ENCODE results near the gene ATAD3C. TPM values are rescaled to one million over a fixed set of nuclear protein-coding genes. Genes with fewer than 3 reads are reported as not detected.
A peak's percentile ranks its signal among the peaks of the same experiment; 100 is the strongest.

The ATAD3C gene
- total and polyA plus RNA-seq, 10 of the 15 experiments (the other 5 are each of a cell fraction or from before 2014, with no cell fraction given): 0.03 to 3.1 (median 0.86) TPM

DNA sequence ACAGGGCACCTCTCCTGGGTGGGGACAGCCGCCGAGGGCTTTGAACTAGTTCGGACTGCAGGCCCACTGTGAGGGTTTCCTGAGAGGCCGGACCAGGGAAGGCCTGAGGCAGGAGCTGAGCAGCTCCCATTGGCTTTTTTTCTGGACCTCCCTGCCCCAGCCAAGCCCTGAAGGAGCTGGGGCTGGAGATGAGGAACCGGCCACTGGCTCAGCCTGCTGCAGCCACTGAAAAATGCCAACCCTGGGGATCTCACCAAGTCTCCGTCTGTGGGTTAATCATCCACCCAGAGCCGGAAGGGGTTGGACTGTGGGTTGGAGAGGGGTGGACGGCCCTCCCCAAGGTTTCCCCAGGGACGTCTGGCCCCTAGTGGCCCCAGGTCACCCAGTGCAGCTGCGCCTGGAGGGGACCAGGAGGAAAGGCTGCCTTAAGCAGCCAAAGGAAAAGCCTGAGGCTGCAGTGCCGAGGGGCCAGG is 11.5 kb upstream of the ATAD3C start:
- CTCF ChIA-PET: interaction anchor here (1.0 to 2.3 kb wide), 12 partner anchors 9 to 90 kb away, joined by 3 to 15 read pairs (median 6); partner anchors contain the start of gene AURKAIP1
- peak; percentile 85 for ATAC-seq
- Histone ChIP-seq H3K4me2 (ENCODE audit: control insufficient read depth, insufficient read depth) (peak overlapping the region; percentile 25; the same call in 1 of the 2 replicates), H3K4me3 (no peak overlapping the region), H3K4me1 (ENCODE audit: control insufficient read depth, insufficient read depth, low read length) (peaks cover 26% of the 10 kb centered on the region), H3K9me3 (replicated peaks; ENCODE audit: control insufficient read depth, insufficient read depth, low read length) (no peaks in the 10 kb centered on the region), H3K36me3 (ENCODE audit: control insufficient read depth in 2 of 2, insufficient read depth in 2 of 2, low read length in 1 of 2) (no peaks in the 10 kb centered on the region), H3K27ac (ENCODE audit: control insufficient read depth, insufficient read depth) (no peak overlapping the region), H3K9ac (ENCODE audit: control insufficient read depth, insufficient read depth, low read length) (no peak overlapping the region; the same call in 1 of the 2 replicates), H4K20me1 (ENCODE audit: control insufficient read depth, insufficient read depth) (no peaks in the 10 kb centered on the region), H3K79me2 (ENCODE audit: control insufficient read depth, insufficient read depth, low read length) (no peaks in the 10 kb centered on the region), H3K27me3 (replicated peaks in 1 of 2; ENCODE audit: control insufficient read depth in 2 of 2, insufficient read depth in 2 of 2, low read length in 1 of 2) (peaks cover 0 to 11% of the 10 kb centered on the region in 2 experiments; a peak in 3 of 4 replicates), H2AFZ (ENCODE audit: control insufficient read depth, low read depth, low read length) (no peak overlapping the region; the same call in 1 of the 2 replicates)
- POLR2A ChIA-PET: interaction anchor here (0.6 to 1.7 kb wide), 8 partner anchors 16 to 329 kb away, joined by 3 to 10 read pairs (median 4); partner anchors contain the start of gene CCNL2
- intact Hi-C loops (cut with micrococcal nuclease; ENCODE audit: unreplicated experiment): no loop called here
- WGBS (ENCODE audit: insufficient coverage, insufficient replicate concordance, low lambda C conversion rate, missing lambda C conversion rate): 33% methylated on average over 11 of the region's 11 CpGs
- RAD21 ChIA-PET (ENCODE audit: unreplicated experiment): interaction anchor here (0.8 to 2.0 kb wide), 9 partner anchors 16 to 66 kb away, joined by 3 to 8 read pairs (median 4); partner anchors contain the start of genes AURKAIP1 and MRPL20
- no peak for FAIRE-seq
- SMC1A ChIA-PET (ENCODE audit: uncharacterized antibody, unreplicated experiment): interaction anchor here (0.9 to 1.3 kb wide), 5 partner anchors 23 to 64 kb away, joined by 3 to 4 read pairs (median 3); no protein-coding TSS in a partner anchor
- in situ Hi-C loops (cut with MboI): no loop called here
- no TSS peak for BruUV-seq (replicated peaks)
- DNase-seq (ENCODE audit: low read depth, low spot score): peak; percentile 42
- TF ChIP-seq PAX5 (IDR thresholded peaks at IDR 0.05; ENCODE audit: borderline replicate concordance, low read depth, low read length) (no peak), ATF7 (IDR thresholded peaks at IDR 0.05; ENCODE audit: low read depth) (no peak), HCFC1 (IDR thresholded peaks at IDR 0.05; ENCODE audit: low read length) (no peak), ZBED1 (IDR thresholded peaks at IDR 0.05; ENCODE audit: borderline replicate concordance) (no peak), LARP7 (IDR thresholded peaks at IDR 0.05) (no peak; the same call in 1 of the 2 replicates), ZNF622 (IDR thresholded peaks at IDR 0.05) (no peak), RAD51 (IDR thresholded peaks at IDR 0.05) (no peak), MYC (IDR thresholded peaks at IDR 0.05; ENCODE audit: insufficient read depth, insufficient read length, insufficient replicate concordance, low read length, severe bottlenecking) (no peak), BRCA1 (IDR thresholded peaks at IDR 0.05; ENCODE audit: low read depth, low read length) (no peak), EGR1 (IDR thresholded peaks at IDR 0.05; ENCODE audit: borderline replicate concordance in 1 of 2, low read depth in 2 of 2, low read length in 2 of 2) (no peak), NR2F1 (conservative IDR thresholded peaks at IDR 0.05) (peak; percentile 94), KDM1A (IDR thresholded peaks at IDR 0.05; ENCODE audit: borderline replicate concordance) (no peak), MXI1 (IDR thresholded peaks at IDR 0.05; ENCODE audit: low read depth, low read length) (no peak), ESRRA (IDR thresholded peaks at IDR 0.05; ENCODE audit: low read length) (no peak), BHLHE40 (IDR thresholded peaks at IDR 0.05; ENCODE audit: borderline replicate concordance in 1 of 2, low read depth in 2 of 2, low read length in 1 of 2) (peak in 1 of 2 experiments; percentile 34; a peak in 2 of 4 replicates)
- TF ChIP-seq, protein P1, sequence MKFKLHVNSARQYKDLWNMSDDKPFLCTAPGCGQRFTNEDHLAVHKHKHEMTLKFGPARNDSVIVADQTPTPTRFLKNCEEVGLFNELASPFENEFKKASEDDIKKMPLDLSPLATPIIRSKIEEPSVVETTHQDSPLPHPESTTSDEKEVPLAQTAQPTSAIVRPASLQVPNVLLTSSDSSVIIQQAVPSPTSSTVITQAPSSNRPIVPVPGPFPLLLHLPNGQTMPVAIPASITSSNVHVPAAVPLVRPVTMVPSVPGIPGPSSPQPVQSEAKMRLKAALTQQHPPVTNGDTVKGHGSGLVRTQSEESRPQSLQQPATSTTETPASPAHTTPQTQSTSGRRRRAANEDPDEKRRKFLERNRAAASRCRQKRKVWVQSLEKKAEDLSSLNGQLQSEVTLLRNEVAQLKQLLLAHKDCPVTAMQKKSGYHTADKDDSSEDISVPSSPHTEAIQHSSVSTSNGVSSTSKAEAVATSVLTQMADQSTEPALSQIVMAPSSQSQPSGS (IDR thresholded peaks at IDR 0.05; ENCODE audit: low read length): no peak
- TF ChIP-seq, protein P2, sequence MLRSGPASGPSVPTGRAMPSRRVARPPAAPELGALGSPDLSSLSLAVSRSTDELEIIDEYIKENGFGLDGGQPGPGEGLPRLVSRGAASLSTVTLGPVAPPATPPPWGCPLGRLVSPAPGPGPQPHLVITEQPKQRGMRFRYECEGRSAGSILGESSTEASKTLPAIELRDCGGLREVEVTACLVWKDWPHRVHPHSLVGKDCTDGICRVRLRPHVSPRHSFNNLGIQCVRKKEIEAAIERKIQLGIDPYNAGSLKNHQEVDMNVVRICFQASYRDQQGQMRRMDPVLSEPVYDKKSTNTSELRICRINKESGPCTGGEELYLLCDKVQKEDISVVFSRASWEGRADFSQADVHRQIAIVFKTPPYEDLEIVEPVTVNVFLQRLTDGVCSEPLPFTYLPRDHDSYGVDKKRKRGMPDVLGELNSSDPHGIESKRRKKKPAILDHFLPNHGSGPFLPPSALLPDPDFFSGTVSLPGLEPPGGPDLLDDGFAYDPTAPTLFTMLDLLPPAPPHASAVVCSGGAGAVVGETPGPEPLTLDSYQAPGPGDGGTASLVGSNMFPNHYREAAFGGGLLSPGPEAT (IDR thresholded peaks at IDR 0.05; ENCODE audit: low read depth): no peak; the same call in 1 of the 2 replicates
- TF ChIP-seq, protein P3, sequence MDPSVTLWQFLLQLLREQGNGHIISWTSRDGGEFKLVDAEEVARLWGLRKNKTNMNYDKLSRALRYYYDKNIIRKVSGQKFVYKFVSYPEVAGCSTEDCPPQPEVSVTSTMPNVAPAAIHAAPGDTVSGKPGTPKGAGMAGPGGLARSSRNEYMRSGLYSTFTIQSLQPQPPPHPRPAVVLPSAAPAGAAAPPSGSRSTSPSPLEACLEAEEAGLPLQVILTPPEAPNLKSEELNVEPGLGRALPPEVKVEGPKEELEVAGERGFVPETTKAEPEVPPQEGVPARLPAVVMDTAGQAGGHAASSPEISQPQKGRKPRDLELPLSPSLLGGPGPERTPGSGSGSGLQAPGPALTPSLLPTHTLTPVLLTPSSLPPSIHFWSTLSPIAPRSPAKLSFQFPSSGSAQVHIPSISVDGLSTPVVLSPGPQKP (IDR thresholded peaks at IDR 0.05; ENCODE audit: low read depth, low read length): no peak

All from GM12878 (cell line).